OCI-LY1 (cell line): ENCODE results near the gene PANK4.

ENCODE experiments used
- H2AFZ ChIP-seq: fragments of 200-600 bp; sonication (generic), shearing (Covaris generic); 2 replicates; pipeline ENCODE4 v1.6.0; 2014; ENCODE audit warnings: antibody characterized with exemption, mild to moderate bottlenecking, low read length
- H3F3A ChIP-seq: fragments of 200-600 bp; sonication (generic), shearing (Covaris generic); 2 replicates; pipeline ENCODE4 v1.6.0; 2014; ENCODE audit warnings: mild to moderate bottlenecking, antibody characterized with exemption, low read length, moderate library complexity; ENCODE audit not compliant: insufficient read depth
- H3K27ac ChIP-seq: fragments of 200-600 bp; sonication (generic); 2 replicates; pipeline ENCODE4 v1.5.1; 2014; ENCODE audit warnings: low read length, mixed run types, mild to moderate bottlenecking, low read depth; ENCODE audit not compliant: poor library complexity, severe bottlenecking
- H3K27me3 ChIP-seq: fragments of 200-600 bp; sonication (generic); 2 replicates; pipeline ENCODE4 v1.6.0; 2014; ENCODE audit warnings: antibody characterized with exemption, mild to moderate bottlenecking, low read length, moderate library complexity; ENCODE audit not compliant: insufficient read depth
- H3K36me3 ChIP-seq: fragments of 200-600 bp; sonication (generic); 2 replicates; pipeline ENCODE4 v1.6.1; 2014; ENCODE audit warnings: mild to moderate bottlenecking, antibody characterized with exemption, low read length, moderate library complexity, mixed read lengths; ENCODE audit not compliant: insufficient read depth
- H3K4me1 ChIP-seq: fragments of 200-600 bp; sonication (generic); 2 replicates; pipeline ENCODE4 v1.5.1; 2014; ENCODE audit warnings: mild to moderate bottlenecking, low read length, moderate library complexity; ENCODE audit not compliant: insufficient read depth, severe bottlenecking
- H3K4me2 ChIP-seq: fragments of 200-600 bp; sonication (generic), shearing (Covaris generic); 2 replicates; pipeline ENCODE4 v1.6.1; 2014; ENCODE audit warnings: low read length
- H3K4me3 ChIP-seq: fragments of 200-600 bp; sonication (generic); 2 replicates; pipeline ENCODE4 v1.5.1; 2014; ENCODE audit warnings: low read length, low read depth, mild to moderate bottlenecking, mixed read lengths; ENCODE audit not compliant: poor library complexity, severe bottlenecking
- H3K79me2 ChIP-seq: fragments of 200-600 bp; shearing (Covaris generic); 2 replicates; pipeline ENCODE4 v1.6.1; 2016; ENCODE audit warnings: mixed run types, low read length, mixed read lengths; ENCODE audit not compliant: insufficient read depth
- H3K9ac ChIP-seq: fragments of 200-600 bp; sonication (generic), shearing (Covaris generic); 2 replicates; pipeline ENCODE4 v1.6.1; 2014; ENCODE audit warnings: mild to moderate bottlenecking, low read length, mixed read lengths
- H3K9me2 ChIP-seq: fragments of 200-600 bp; sonication (generic), shearing (Covaris generic); 2 replicates; pipeline ENCODE4 v1.6.1; 2014; ENCODE audit warnings: low read depth, mild to moderate bottlenecking, low read length, mixed read lengths
- H3K9me3 ChIP-seq: fragments of 200-600 bp; shearing (Covaris generic); 2 replicates; pipeline ENCODE4 v1.6.1; 2014; ENCODE audit warnings: low read length, mixed read lengths
- H4K20me1 ChIP-seq: fragments of 200-600 bp; sonication (generic), shearing (Covaris generic); 2 replicates; pipeline ENCODE4 v1.6.0; 2016; ENCODE audit warnings: mild to moderate bottlenecking, low read length; ENCODE audit not compliant: insufficient read depth
- CTCF ChIP-seq: fragments of 200-600 bp; sonication (generic), shearing (Covaris generic); IDR thresholded peaks from 2 replicates; pipeline ENCODE4 v1.5.1; 2017; ENCODE audit warnings: mild to moderate bottlenecking, antibody characterized with exemption, low read length, moderate library complexity, mixed read lengths
- EZH2 ChIP-seq: fragments of 200-600 bp; sonication (generic), shearing (Covaris generic); IDR thresholded peaks from 2 replicates; pipeline ENCODE4 v1.8.0; 2017; ENCODE audit warnings: borderline replicate concordance, mixed run types, mild to moderate bottlenecking, antibody characterized with exemption, low read length, moderate library complexity, mixed read lengths

Gene PANK4

GRCh38 chr1:2523891-2524609, 2.3 kb downstream of the PANK4 start:
- H3K27ac ChIP-seq = no peak overlapping the region
- 0 out of 2 replicates have a peak, but pooled peaks cover 9% of the 10 kb centered on the region for H3K27me3 ChIP-seq
- H3K79me2 ChIP-seq = peaks cover 33% of the 10 kb centered on the region
- no peak overlapping the region for H2AFZ ChIP-seq
- no peaks in the 10 kb centered on the region for H3K9me2 ChIP-seq
- peaks cover 29% of the 10 kb centered on the region for H3K36me3 ChIP-seq
- TF ChIP-seq CTCF (no peak), EZH2 (no peak)
- peak overlapping the region; percentile 85; the same call in 1 of the 2 replicates for H3K9ac ChIP-seq
- H3K4me2 ChIP-seq = peak overlapping the region; percentile 93
- no peaks in the 10 kb centered on the region for H3F3A ChIP-seq
- H3K4me1 ChIP-seq = peaks cover 26% of the 10 kb centered on the region
- H3K9me3 ChIP-seq = no peaks in the 10 kb centered on the region
- H4K20me1 ChIP-seq = no peaks in the 10 kb centered on the region
- H3K4me3 ChIP-seq = peak overlapping the region; percentile 86

GRCh38 chr1:2523191-2523890, 3.1 kb downstream of the PANK4 start:
- Histone ChIP-seq H3K27me3 (0 out of 2 replicates have a peak, but pooled peaks cover 9% of the 10 kb centered on the region), H3K9me3 (no peaks in the 10 kb centered on the region), H3K27ac (no peak overlapping the region), H3K9ac (no peak overlapping the region), H4K20me1 (no peaks in the 10 kb centered on the region), H3K4me1 (peaks cover 26% of the 10 kb centered on the region), H3K9me2 (no peaks in the 10 kb centered on the region), H3K79me2 (peaks cover 33% of the 10 kb centered on the region), H3F3A (no peaks in the 10 kb centered on the region), H2AFZ (no peak overlapping the region), H3K36me3 (peaks cover 36% of the 10 kb centered on the region), H3K4me3 (no peak overlapping the region), H3K4me2 (no peak overlapping the region)
- no peak for TF ChIP-seq EZH2
- TF ChIP-seq CTCF = no peak

GRCh38 chr1:2522230-2522629, 4.2 kb downstream of the PANK4 start:
- Histone ChIP-seq H3K9ac (no peak overlapping the region), H3K9me2 (no peaks in the 10 kb centered on the region), H3K27me3 (0 out of 2 replicates have a peak, but pooled peaks cover 4% of the 10 kb centered on the region), H3K36me3 (peaks cover 47% of the 10 kb centered on the region), H3K27ac (no peak overlapping the region), H2AFZ (no peak overlapping the region), H4K20me1 (no peaks in the 10 kb centered on the region), H3K4me1 (peaks cover 26% of the 10 kb centered on the region), H3K79me2 (peaks cover 33% of the 10 kb centered on the region), H3K4me2 (no peak overlapping the region), H3F3A (no peaks in the 10 kb centered on the region), H3K4me3 (no peak overlapping the region), H3K9me3 (no peaks in the 10 kb centered on the region)
- TF ChIP-seq EZH2 (no peak), CTCF (no peak)
